Activated B cell treated with CpG ODN at 0.5 μM for 24 hours (primary cell): ENCODE data around the gene EXOC3. TPM values are rescaled to one million over a fixed set of nuclear protein-coding genes. Genes with fewer than 3 reads are reported as not detected.

ENCODE experiments used
- ATAC-seq: fragments of 200-7000 bp; cut with Tn5 transposase; one replicate; pipeline ENCODE4 v1.10.0; 2021; ENCODE audit warnings: low read depth, mild to moderate bottlenecking, moderate library complexity
- CTCF ChIA-PET: fragments of 350-600 bp; sonication (Branson Sonifier 250); formaldehyde crosslinking; loops from one replicate; lab custom pipeline; 2021; ENCODE audit warnings: antibody characterized with exemption; lab: Charles Lee
- POLR2A ChIA-PET: fragments of 350-600 bp; sonication (Branson Sonifier 250); formaldehyde crosslinking; loops from one replicate; lab custom pipeline; 2021; ENCODE audit warnings: antibody characterized with exemption; lab: Charles Lee
- DNase-seq: peaks from one replicate; pipeline ENCODE4 v3.0.0; 2022
- H3K27ac Mint-ChIP-seq: one replicate; pipeline ENCODE4 v1.8.0; 2020; ENCODE audit warnings: mixed read lengths
- H3K27me3 Mint-ChIP-seq: one replicate; pipeline ENCODE4 v1.8.0; 2021; ENCODE audit warnings: mixed read lengths
- H3K36me3 Mint-ChIP-seq: one replicate; pipeline ENCODE4 v1.8.0; 2021; ENCODE audit warnings: low read depth, mixed read lengths
- H3K4me1 Mint-ChIP-seq: one replicate; pipeline ENCODE4 v1.8.0; 2021; ENCODE audit warnings: mixed read lengths
- H3K4me3 Mint-ChIP-seq: one replicate; pipeline ENCODE4 v1.8.0; 2020; ENCODE audit warnings: mild to moderate bottlenecking, mixed read lengths
- H3K9me3 Mint-ChIP-seq: one replicate; pipeline ENCODE4 v1.8.0; 2020; ENCODE audit warnings: mixed read lengths
- intact Hi-C: fragments of 100-400 bp; cut with micrococcal nuclease; formaldehyde crosslinking; loops from one replicate; pipeline ENCODE4 v1.15.1; 2024
- total RNA-seq: library from RNA; stranded (reverse); gene quantifications from 2 replicates; pipeline ENCODE4 v1.2.3, GENCODE V29; 2022
- TF ChIP-seq, protein P1 (sequence below): fragments of 200-600 bp; IDR thresholded peaks from one replicate; pipeline ENCODE4 v1.8.0; 2022; ENCODE audit warnings: antibody characterized with exemption, mild to moderate bottlenecking

EXOC3 gene
- total RNA-seq, 1 donor from 2014 or later = 79.6 TPM

DNA sequence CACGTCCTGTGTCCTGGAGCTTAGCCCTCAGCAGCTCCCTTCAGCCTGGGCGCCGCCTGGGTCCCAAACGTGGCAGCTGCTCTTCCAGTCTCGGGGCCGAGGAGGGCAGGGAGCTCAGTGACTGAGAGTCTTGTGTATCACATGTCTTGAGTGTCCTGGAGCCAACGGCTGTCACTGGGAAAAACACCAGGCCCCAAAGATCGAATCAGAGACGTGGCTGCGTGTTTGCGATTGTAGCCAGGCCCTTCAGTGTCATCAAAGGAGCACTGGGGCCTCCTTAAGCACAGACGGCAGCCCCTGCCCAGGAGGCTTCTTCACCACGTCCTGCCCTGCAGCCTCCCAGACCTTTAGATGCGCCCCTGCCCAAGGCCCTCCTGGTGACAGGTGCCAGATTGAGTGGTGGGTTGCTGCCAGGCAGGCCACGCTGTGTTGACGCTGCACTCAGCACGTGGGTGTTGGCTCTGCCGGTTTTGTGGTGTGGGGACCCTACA lies 5.7 kb upstream of the EXOC3 start:
- Mint-ChIP-seq H3K4me3 (no peak overlapping the region), H3K27me3 (peaks cover 3% of the 10 kb centered on the region), H3K9me3 (no peaks in the 10 kb centered on the region), H3K36me3 (no peaks in the 10 kb centered on the region), H3K4me1 (peaks cover 5% of the 10 kb centered on the region), H3K27ac (no peak overlapping the region)
- ChIA-PET POLR2A (no interaction called here), CTCF (interaction anchor here (1.2 kb wide), 2 partner anchors 9 to 121 kb away, joined by 4 read pairs; no protein-coding TSS in a partner anchor)
- intact Hi-C loops = no loop called here
- TF ChIP-seq, protein P1, sequence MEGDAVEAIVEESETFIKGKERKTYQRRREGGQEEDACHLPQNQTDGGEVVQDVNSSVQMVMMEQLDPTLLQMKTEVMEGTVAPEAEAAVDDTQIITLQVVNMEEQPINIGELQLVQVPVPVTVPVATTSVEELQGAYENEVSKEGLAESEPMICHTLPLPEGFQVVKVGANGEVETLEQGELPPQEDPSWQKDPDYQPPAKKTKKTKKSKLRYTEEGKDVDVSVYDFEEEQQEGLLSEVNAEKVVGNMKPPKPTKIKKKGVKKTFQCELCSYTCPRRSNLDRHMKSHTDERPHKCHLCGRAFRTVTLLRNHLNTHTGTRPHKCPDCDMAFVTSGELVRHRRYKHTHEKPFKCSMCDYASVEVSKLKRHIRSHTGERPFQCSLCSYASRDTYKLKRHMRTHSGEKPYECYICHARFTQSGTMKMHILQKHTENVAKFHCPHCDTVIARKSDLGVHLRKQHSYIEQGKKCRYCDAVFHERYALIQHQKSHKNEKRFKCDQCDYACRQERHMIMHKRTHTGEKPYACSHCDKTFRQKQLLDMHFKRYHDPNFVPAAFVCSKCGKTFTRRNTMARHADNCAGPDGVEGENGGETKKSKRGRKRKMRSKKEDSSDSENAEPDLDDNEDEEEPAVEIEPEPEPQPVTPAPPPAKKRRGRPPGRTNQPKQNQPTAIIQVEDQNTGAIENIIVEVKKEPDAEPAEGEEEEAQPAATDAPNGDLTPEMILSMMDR = no peak
- DNase-seq = peak; percentile 9
- no peak for ATAC-seq

DNA sequence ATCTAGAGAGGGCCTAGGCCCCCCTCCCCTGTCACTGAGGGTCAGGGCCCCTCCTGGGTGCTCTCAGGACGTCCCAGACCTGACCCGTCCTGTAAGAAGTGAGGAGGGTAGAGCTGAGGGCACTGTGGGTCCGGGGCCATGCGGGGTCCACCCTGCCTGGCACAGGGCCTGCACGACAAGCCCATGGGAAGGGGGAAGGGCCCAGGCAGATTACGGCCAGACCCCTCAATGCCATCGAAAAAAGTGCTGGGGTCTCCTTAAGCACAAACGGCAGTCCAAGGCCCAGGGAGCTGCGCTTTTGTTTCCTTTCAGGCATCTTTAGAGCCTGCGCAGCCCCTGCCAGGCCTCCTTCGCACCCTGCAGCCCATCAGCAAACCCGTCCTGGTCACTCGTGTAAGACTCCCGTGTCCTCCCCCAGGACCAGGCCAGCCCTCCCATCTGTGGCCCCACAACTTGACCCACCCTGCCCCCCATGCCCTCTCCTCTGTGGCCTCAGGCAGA lies 4.4 kb upstream of the EXOC3 start:
- CTCF ChIA-PET = no interaction called here
- Mint-ChIP-seq H3K27me3 (peaks cover 2% of the 10 kb centered on the region), H3K27ac (no peak overlapping the region), H3K4me1 (peaks cover 11% of the 10 kb centered on the region), H3K9me3 (no peaks in the 10 kb centered on the region), H3K36me3 (peaks cover 2% of the 10 kb centered on the region), H3K4me3 (no peak overlapping the region)
- ATAC-seq = no peak
- intact Hi-C loops = no loop called here
- DNase-seq = peak; percentile 10
- POLR2A ChIA-PET = no interaction called here
- TF ChIP-seq, protein P1 = no peak

- POLR2A ChIA-PET = no interaction called here
Observed at GRCh38 chr5:439181-439580, 3.8 kb upstream of the EXOC3 start.

DNA sequence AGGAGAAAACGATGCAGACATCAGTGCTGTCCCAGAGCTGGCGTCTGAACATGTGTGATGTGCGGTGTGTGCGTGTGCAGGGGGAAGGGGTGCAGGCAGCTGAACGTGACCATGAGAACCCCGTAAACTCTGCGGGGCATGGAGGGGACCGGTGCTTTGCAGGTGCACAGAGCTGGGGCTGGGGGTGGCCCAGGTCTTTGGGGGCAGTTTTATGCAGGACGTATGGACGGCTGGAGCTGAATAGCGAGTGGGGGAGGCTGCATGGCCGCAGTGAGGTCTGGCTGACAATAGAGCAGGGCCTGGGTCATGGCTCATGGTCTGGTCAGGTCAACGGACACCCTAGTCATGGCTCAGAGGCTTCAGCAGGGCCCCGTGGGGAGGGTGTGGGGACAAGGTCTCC lies 3.3 kb upstream of the EXOC3 start:
- CTCF ChIA-PET = no interaction called here
- POLR2A ChIA-PET = no interaction called here
- no peak overlapping the region for H3K4me3 Mint-ChIP-seq
- TF ChIP-seq, protein P1 = no peak
- H3K27me3 Mint-ChIP-seq = peaks cover 2% of the 10 kb centered on the region
- ATAC-seq (no peak), DNase-seq (peak; percentile 5)
- peaks cover 21% of the 10 kb centered on the region for H3K4me1 Mint-ChIP-seq
- peaks cover 5% of the 10 kb centered on the region for H3K36me3 Mint-ChIP-seq
- H3K27ac Mint-ChIP-seq = no peak overlapping the region
- no peaks in the 10 kb centered on the region for H3K9me3 Mint-ChIP-seq
- intact Hi-C loops = loop anchor here (5.0 kb wide), 1 partner anchor 222 kb away; the partner anchor contains the start of genes CCDC127 and SDHA

More at GRCh38 chr5:439181-439580, 3.8 kb upstream of the EXOC3 start:
- CTCF ChIA-PET = no interaction called here
- peaks cover 2% of the 10 kb centered on the region for H3K27me3 Mint-ChIP-seq
- peaks cover 16% of the 10 kb centered on the region for H3K4me1 Mint-ChIP-seq
- TF ChIP-seq, protein P1 = no peak
- DNase-seq = no peak
- H3K4me3 Mint-ChIP-seq = no peak overlapping the region
- ATAC-seq = no peak
- no peaks in the 10 kb centered on the region for H3K9me3 Mint-ChIP-seq
- intact Hi-C loops = no loop called here
- peaks cover 3% of the 10 kb centered on the region for H3K36me3 Mint-ChIP-seq
- H3K27ac Mint-ChIP-seq = no peak overlapping the region

DNA sequence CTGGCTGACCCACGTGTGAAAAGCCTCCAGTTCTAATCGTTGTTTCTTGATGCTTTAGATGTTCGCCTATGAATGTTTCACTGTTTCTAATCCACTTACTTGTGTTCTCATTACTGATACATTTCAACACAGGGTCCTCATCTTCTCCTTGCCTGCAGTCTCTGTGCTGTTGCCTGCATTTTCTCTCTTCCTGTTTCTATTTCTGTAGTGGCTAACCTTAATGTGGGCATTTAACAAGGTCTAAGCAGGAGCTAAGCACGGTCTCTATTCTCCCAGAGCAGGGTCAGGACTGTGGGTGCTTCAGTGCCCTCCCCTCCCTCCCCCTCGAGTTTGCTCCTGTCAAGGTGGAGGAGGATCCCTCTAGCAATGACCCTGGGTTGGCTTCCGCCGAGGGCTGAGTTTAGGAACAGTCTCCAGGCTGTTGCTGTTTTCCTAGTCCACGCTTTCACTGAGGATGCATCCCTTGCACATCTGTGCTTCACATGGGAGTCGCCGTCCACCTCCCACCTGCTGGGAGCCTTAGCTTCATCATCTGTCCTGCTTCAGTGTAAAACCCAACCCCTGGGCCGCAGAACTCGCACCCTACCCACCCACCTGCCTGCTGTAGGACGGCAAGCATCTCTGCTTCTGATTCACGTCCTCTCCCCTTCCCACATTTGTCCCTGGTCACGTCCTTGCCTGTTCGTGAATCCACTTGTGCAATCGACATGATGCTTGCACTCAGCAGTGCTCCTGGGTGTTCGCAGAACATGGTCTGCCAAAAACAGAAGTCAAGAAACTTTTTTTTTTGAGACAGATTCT lies 2.4 kb upstream of the EXOC3 start:
- POLR2A ChIA-PET = no interaction called here
- Mint-ChIP-seq H3K27ac (no peak overlapping the region), H3K9me3 (no peaks in the 10 kb centered on the region), H3K4me3 (no peak overlapping the region), H3K36me3 (peaks cover 10% of the 10 kb centered on the region), H3K27me3 (peaks cover under 1% of the 10 kb centered on the region), H3K4me1 (peaks cover 27% of the 10 kb centered on the region)
- ATAC-seq (no peak), DNase-seq (peak; percentile 6)
- TF ChIP-seq, protein P1 = no peak
- intact Hi-C loops = loop anchor here (5.0 kb wide), 1 partner anchor 223 kb away; the partner anchor contains the start of genes CCDC127 and SDHA
- CTCF ChIA-PET = no interaction called here
